OCI-LY3 (cell line): Measurements from ENCODE around the gene EGFLAM.

Experiments used
- H2AFZ ChIP-seq: fragments of 200-600, 300-600 bp; shearing (Covaris generic); 2 replicates; pipeline ENCODE4 v1.6.0; 2014; ENCODE audit warnings: antibody characterized with exemption, low read depth, low read length
- H3K27ac ChIP-seq: fragments of 200-600, 300-600 bp; sonication (generic); 2 replicates; pipeline ENCODE4 v1.5.1; 2014; ENCODE audit warnings: mild to moderate bottlenecking, low read length, moderate library complexity, mixed read lengths
- H3K27me3 ChIP-seq: fragments of 200-600, 300-600 bp; sonication (generic); 2 replicates; pipeline ENCODE4 v1.6.1; 2014; ENCODE audit warnings: low read depth, low read length, mixed read lengths
- H3K36me3 ChIP-seq: fragments of 200-600, 300-600 bp; sonication (generic); replicated peaks from 2 replicates; pipeline ENCODE3; 2014; ENCODE audit warnings: low read depth, low read length, mixed read lengths
- H3K4me1 ChIP-seq: fragments of 300-600, 200-600 bp; sonication (generic); 2 replicates; pipeline ENCODE4 v1.6.1; 2014; ENCODE audit warnings: low read length, mixed read lengths
- H3K4me2 ChIP-seq: fragments of 200-600, 300-600 bp; sonication (generic); 2 replicates; pipeline ENCODE4 v1.6.1; 2014; ENCODE audit warnings: low read length, mixed read lengths
- H3K4me3 ChIP-seq: fragments of 300-600, 200-600 bp; sonication (generic); 2 replicates; pipeline ENCODE4 v1.5.1; 2014; ENCODE audit warnings: antibody characterized with exemption, mild to moderate bottlenecking, low read length, moderate library complexity
- H3K79me2 ChIP-seq: fragments of 300-600, 200-600 bp; shearing (Covaris generic); 2 replicates; pipeline ENCODE4 v1.6.1; 2014; ENCODE audit warnings: mild to moderate bottlenecking, low read length, mixed read lengths
- H3K9ac ChIP-seq: fragments of 300-600, 200-600 bp; shearing (Covaris generic); 2 replicates; pipeline ENCODE4 v1.6.0; 2014; ENCODE audit warnings: mild to moderate bottlenecking, low read length, moderate library complexity
- H3K9me3 ChIP-seq: fragments of 200-600, 300-600 bp; shearing (Covaris generic); 2 replicates; pipeline ENCODE4 v1.6.1; 2014; ENCODE audit warnings: low read length, mixed read lengths; ENCODE audit not compliant: insufficient read depth
- H4K20me1 ChIP-seq: fragments of 200-600, 300-600 bp; sonication (generic); 2 replicates; pipeline ENCODE4 v1.6.1; 2016; ENCODE audit warnings: low read length, mixed read lengths; ENCODE audit not compliant: insufficient read depth
- CTCF ChIP-seq: fragments of 200-600, 300-600 bp; sonication (generic); IDR thresholded peaks from 2 replicates; pipeline ENCODE4 v1.5.1; 2014; ENCODE audit warnings: antibody characterized with exemption, low read length, low read depth
- EZH2phosphoT487 ChIP-seq: fragments of 200-600 bp; shearing (Covaris generic); IDR thresholded peaks from 2 replicates; pipeline ENCODE4 v1.6.1; 2018; ENCODE audit warnings: antibody characterized with exemption, mixed run types, low read depth

Gene EGFLAM

GRCh38 chr5:38287124-38287523 lies 28.8 kb downstream of the EGFLAM start:
- no peak for TF ChIP-seq EZH2phosphoT487
- no peak for TF ChIP-seq CTCF

GRCh38 chr5:38289457-38289856 lies 31.1 kb downstream of the EGFLAM start:
- H2AFZ ChIP-seq = no peak overlapping the region
- no peaks in the 10 kb centered on the region for H3K27me3 ChIP-seq
- H3K9me3 ChIP-seq = no peaks in the 10 kb centered on the region
- H3K4me3 ChIP-seq = no peak overlapping the region
- H3K4me2 ChIP-seq = no peak overlapping the region
- no peak overlapping the region for H3K9ac ChIP-seq
- no peaks in the 10 kb centered on the region for H4K20me1 ChIP-seq
- H3K4me1 ChIP-seq = no peaks in the 10 kb centered on the region
- TF ChIP-seq CTCF = no peak
- TF ChIP-seq EZH2phosphoT487 = no peak
- H3K27ac ChIP-seq = no peak overlapping the region
- H3K79me2 ChIP-seq = no peaks in the 10 kb centered on the region
- H3K36me3 ChIP-seq = no peaks in the 10 kb centered on the region

More at GRCh38 chr5:38287124-38287523, 28.8 kb downstream of the EGFLAM start:
- no peaks in the 10 kb centered on the region for H3K79me2 ChIP-seq
- H2AFZ ChIP-seq = no peak overlapping the region
- no peaks in the 10 kb centered on the region for H3K9me3 ChIP-seq
- no peaks in the 10 kb centered on the region for H3K27me3 ChIP-seq
- H3K9ac ChIP-seq = no peak overlapping the region
- no peaks in the 10 kb centered on the region for H3K36me3 ChIP-seq
- no peak overlapping the region for H3K27ac ChIP-seq
- H3K4me1 ChIP-seq = no peaks in the 10 kb centered on the region
- H4K20me1 ChIP-seq = no peaks in the 10 kb centered on the region
- no peak overlapping the region for H3K4me2 ChIP-seq
- H3K4me3 ChIP-seq = no peak overlapping the region

- H3K27me3 ChIP-seq = no peaks in the 10 kb centered on the region
- no peaks in the 10 kb centered on the region for H3K4me1 ChIP-seq
- H3K27ac ChIP-seq = no peak overlapping the region
- no peaks in the 10 kb centered on the region for H3K36me3 ChIP-seq
- H4K20me1 ChIP-seq = no peaks in the 10 kb centered on the region
- H3K4me3 ChIP-seq = no peak overlapping the region
- H3K79me2 ChIP-seq = no peaks in the 10 kb centered on the region
- no peak overlapping the region for H2AFZ ChIP-seq
- H3K9me3 ChIP-seq = no peaks in the 10 kb centered on the region
- H3K9ac ChIP-seq = no peak overlapping the region
- no peak overlapping the region for H3K4me2 ChIP-seq
- TF ChIP-seq CTCF = no peak
- no peak for TF ChIP-seq EZH2phosphoT487
Observed at GRCh38 chr5:38290028-38290653, 31.8 kb downstream of the EGFLAM start.

GRCh38 chr5:38291355-38291754 lies 33.0 kb downstream of the EGFLAM start:
- TF ChIP-seq CTCF (no peak), EZH2phosphoT487 (no peak)
- H3K4me2 ChIP-seq = no peak overlapping the region

More at GRCh38 chr5:38291355-38291754, 33.0 kb downstream of the EGFLAM start:
- Histone ChIP-seq H3K4me3 (no peak overlapping the region), H2AFZ (no peak overlapping the region), H3K9me3 (no peaks in the 10 kb centered on the region), H3K9ac (no peak overlapping the region), H3K4me1 (no peaks in the 10 kb centered on the region), H3K36me3 (no peaks in the 10 kb centered on the region), H3K27me3 (no peaks in the 10 kb centered on the region), H3K79me2 (no peaks in the 10 kb centered on the region), H4K20me1 (no peaks in the 10 kb centered on the region), H3K27ac (no peak overlapping the region)
